SHP77 (cell line): ENCODE results near the gene CTSE.

Source experiments
- DNase-seq, 2 experiments: peaks; one replicate each; lab custom pipeline; 2025; lab: John Stamatoyannopoulos, UW

The CTSE gene

GRCh38 chr1:205971082-205971481 lies 52.6 kb downstream of the CTSE start:
- no peak for DNase-seq

- no peak for DNase-seq
Measured at GRCh38 chr1:205970486-205970885, 53.2 kb downstream of the CTSE start.

GRCh38 chr1:205969229-205969628 lies 54.5 kb downstream of the CTSE start:
- no peak for DNase-seq

- DNase-seq, result no peak
Measured at GRCh38 chr1:205967554-205968335, 56.0 kb downstream of the CTSE start.

GRCh38 chr1:205965036-205965884 lies 58.4 kb downstream of the CTSE start:
- DNase-seq, result peak in 1 of 2 experiments; percentile 10

- DNase-seq, result no peak
Measured at GRCh38 chr1:205963352-205964155, 60.1 kb downstream of the CTSE start.

- DNase-seq, result no peak
Measured at GRCh38 chr1:205962821-205963221, 60.9 kb downstream of the CTSE start.

GRCh38 chr1:205961991-205962820 lies 61.5 kb downstream of the CTSE start:
- DNase-seq, result no peak

GRCh38 chr1:205961405-205961804 lies 62.3 kb downstream of the CTSE start:
- no peak for DNase-seq

- DNase-seq, result no peak
Measured at GRCh38 chr1:205959789-205960188, 63.9 kb downstream of the CTSE start.
